Measurements from ENCODE around the gene MYO10.

MYO10 gene

GRCh38 chr5:16922430-16922829, 13.7 kb downstream of the MYO10 start:
- no peak overlapping the region for H3K27ac ChIP-seq (ENCODE audit: low read length)
- H3K36me3 ChIP-seq (ENCODE audit: insufficient read depth, low read length) = no peaks in the 10 kb centered on the region
- H4K20me1 ChIP-seq (ENCODE audit: insufficient read depth, low read length) = no peaks in the 10 kb centered on the region
- DNase-seq = no peak
- no peaks in the 10 kb centered on the region for H3K9me3 ChIP-seq (ENCODE audit: insufficient read depth, low read length, severe bottlenecking)
- no peaks in the 10 kb centered on the region for H3K27me3 ChIP-seq (ENCODE audit: insufficient read depth, low read length, poor library complexity)
- no peak for ATAC-seq (ENCODE audit: insufficient read depth, low read depth)
- no peak overlapping the region for H3K4me3 ChIP-seq (ENCODE audit: low read depth in 1 of 2, low read length in 2 of 2)
- no peak overlapping the region for H3K4me2 ChIP-seq (ENCODE audit: insufficient read depth, low read length)
- H3K9ac ChIP-seq (ENCODE audit: low read depth, low read length) = no peak overlapping the region
- no peaks in the 10 kb centered on the region for H3K4me1 ChIP-seq (ENCODE audit: insufficient read depth, low read length)
- no peak overlapping the region for H2AFZ ChIP-seq (ENCODE audit: low read depth, low read length)
- no peaks in the 10 kb centered on the region for H3K79me2 ChIP-seq (ENCODE audit: insufficient read depth, low read length)
- TF ChIP-seq EZH2 (IDR thresholded peaks at IDR 0.05; ENCODE audit: borderline replicate concordance, low read depth, low read length, severe bottlenecking) (no peak), CTCF (IDR thresholded peaks at IDR 0.05; ENCODE audit: borderline replicate concordance, extremely low read depth, low read length, poor library complexity, severe bottlenecking) (no peak)

DNA sequence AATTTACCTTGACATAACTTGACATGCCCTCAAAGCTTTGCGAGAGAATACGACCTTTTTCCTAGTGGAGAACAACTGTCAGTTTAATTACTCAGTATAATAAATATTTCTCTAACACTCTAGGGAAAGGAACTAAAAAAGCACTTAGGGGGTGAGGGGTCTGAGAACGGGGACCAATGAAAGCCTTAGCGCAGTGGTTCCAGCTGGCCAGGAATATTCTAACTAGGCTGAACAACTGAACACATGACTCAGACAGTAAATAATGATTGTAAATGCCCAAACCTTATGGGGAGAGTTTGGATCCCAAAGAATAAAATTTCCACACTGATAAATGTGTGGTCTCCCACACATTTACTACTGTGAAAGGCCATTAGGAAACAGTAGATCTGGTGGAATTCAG, 14.9 kb downstream of the MYO10 start:
- no peak overlapping the region for H2AFZ ChIP-seq (ENCODE audit: low read depth, low read length)
- no peak overlapping the region for H3K4me3 ChIP-seq (ENCODE audit: low read depth in 1 of 2, low read length in 2 of 2)
- no peaks in the 10 kb centered on the region for H3K27me3 ChIP-seq (ENCODE audit: insufficient read depth, low read length, poor library complexity)
- H3K36me3 ChIP-seq (ENCODE audit: insufficient read depth, low read length) = no peaks in the 10 kb centered on the region
- no peaks in the 10 kb centered on the region for H4K20me1 ChIP-seq (ENCODE audit: insufficient read depth, low read length)
- TF ChIP-seq CTCF (IDR thresholded peaks at IDR 0.05; ENCODE audit: borderline replicate concordance, extremely low read depth, low read length, poor library complexity, severe bottlenecking) (no peak), EZH2 (IDR thresholded peaks at IDR 0.05; ENCODE audit: borderline replicate concordance, low read depth, low read length, severe bottlenecking) (no peak)
- no peak overlapping the region for H3K27ac ChIP-seq (ENCODE audit: low read length)
- ATAC-seq (ENCODE audit: insufficient read depth, low read depth) = no peak
- no peaks in the 10 kb centered on the region for H3K79me2 ChIP-seq (ENCODE audit: insufficient read depth, low read length)
- DNase-seq = no peak
- H3K9me3 ChIP-seq (ENCODE audit: insufficient read depth, low read length, severe bottlenecking) = no peaks in the 10 kb centered on the region
- H3K4me1 ChIP-seq (ENCODE audit: insufficient read depth, low read length) = no peaks in the 10 kb centered on the region
- no peak overlapping the region for H3K9ac ChIP-seq (ENCODE audit: low read depth, low read length)
- H3K4me2 ChIP-seq (ENCODE audit: insufficient read depth, low read length) = no peak overlapping the region

- ATAC-seq (ENCODE audit: insufficient read depth, low read depth) (no peak), DNase-seq (no peak)
- no peak overlapping the region for H3K4me2 ChIP-seq (ENCODE audit: insufficient read depth, low read length)
- H3K27ac ChIP-seq (ENCODE audit: low read length) = no peak overlapping the region
- H3K9ac ChIP-seq (ENCODE audit: low read depth, low read length) = no peak overlapping the region
- no peaks in the 10 kb centered on the region for H3K4me1 ChIP-seq (ENCODE audit: insufficient read depth, low read length)
- H3K79me2 ChIP-seq (ENCODE audit: insufficient read depth, low read length) = no peaks in the 10 kb centered on the region
- H3K36me3 ChIP-seq (ENCODE audit: insufficient read depth, low read length) = no peaks in the 10 kb centered on the region
- TF ChIP-seq CTCF (IDR thresholded peaks at IDR 0.05; ENCODE audit: borderline replicate concordance, extremely low read depth, low read length, poor library complexity, severe bottlenecking) (no peak), EZH2 (IDR thresholded peaks at IDR 0.05; ENCODE audit: borderline replicate concordance, low read depth, low read length, severe bottlenecking) (no peak)
- no peak overlapping the region for H2AFZ ChIP-seq (ENCODE audit: low read depth, low read length)
- H3K9me3 ChIP-seq (ENCODE audit: insufficient read depth, low read length, severe bottlenecking) = no peaks in the 10 kb centered on the region
- no peaks in the 10 kb centered on the region for H3K27me3 ChIP-seq (ENCODE audit: insufficient read depth, low read length, poor library complexity)
- no peak overlapping the region for H3K4me3 ChIP-seq (ENCODE audit: low read depth in 1 of 2, low read length in 2 of 2)
- no peaks in the 10 kb centered on the region for H4K20me1 ChIP-seq (ENCODE audit: insufficient read depth, low read length)
Observed at GRCh38 chr5:16920109-16920816, 15.8 kb downstream of the MYO10 start.
